ENCODE measurements around the gene CAB39L.
"Not testable (repeated sequence)": the region's sequence is repeated elsewhere in the genome, so short reads cannot be mapped to it uniquely, and the experiment has no call there.

Gene CAB39L

GRCh38 chr13:49305792-49306425, 138.0 kb downstream of the CAB39L start:
- DNase-seq, result no peak

- DNase-seq, result no peak
These were observed 138.8 kb downstream of the CAB39L start for GRCh38 chr13:49304763-49305700.

GRCh38 chr13:49304356-49304755, 139.5 kb downstream of the CAB39L start:
- no peak for DNase-seq

DNA sequence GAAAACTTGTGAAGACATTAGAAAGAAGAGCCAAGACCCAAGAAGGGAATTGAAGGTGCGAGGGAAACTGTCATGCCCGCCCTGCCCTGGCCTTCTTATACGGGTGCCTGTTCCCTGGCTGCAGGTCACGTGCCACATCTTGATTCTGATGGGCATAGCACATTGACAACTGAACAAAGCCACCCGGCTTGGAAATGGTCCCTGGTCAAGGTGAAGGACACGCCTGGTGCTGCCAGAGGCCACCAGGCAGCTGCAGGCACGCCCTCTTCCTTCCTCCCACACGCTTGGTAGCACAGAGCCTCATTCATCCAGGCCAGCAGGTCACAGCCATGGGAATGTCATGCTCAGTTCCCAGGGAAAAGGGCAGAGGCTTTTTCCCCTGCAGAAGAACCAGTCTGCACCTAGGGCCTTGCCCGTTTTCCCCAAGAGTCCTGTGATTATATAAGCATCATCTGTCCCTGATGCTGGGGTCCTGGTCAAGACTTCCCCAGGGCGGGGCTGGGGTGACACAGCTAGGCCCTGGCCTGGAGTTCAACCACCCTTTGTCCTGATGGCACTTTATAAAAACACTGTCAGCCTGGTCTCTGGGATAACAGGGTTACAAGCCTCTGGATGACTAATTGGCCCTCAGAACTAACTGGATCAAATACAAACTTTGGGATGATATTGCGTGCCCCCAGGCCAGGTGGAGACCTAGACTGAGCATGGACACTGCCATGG, 140.2 kb downstream of the CAB39L start:
- peak; percentile 39 for DNase-seq

DNA sequence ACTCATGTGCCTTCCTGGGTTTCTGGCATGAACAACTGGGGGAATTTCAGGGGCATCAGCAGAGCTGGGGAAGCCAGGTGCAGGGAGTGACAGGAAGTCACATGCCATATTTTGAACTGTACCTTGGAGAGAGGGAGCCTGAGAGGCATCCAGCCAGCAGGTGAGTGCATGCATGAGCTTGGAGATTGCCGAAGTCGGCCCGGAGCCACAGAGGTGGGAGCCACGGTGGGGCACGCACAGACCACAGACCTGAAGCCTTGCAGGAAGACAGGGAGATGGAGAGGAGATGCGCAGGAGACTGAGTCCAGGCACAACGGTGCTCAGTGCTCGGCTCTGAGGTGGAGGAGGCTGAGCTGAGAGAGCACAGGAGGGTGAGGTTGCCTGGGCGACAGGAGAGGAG, 141.0 kb downstream of the CAB39L start:
- DNase-seq, result no peak

DNA sequence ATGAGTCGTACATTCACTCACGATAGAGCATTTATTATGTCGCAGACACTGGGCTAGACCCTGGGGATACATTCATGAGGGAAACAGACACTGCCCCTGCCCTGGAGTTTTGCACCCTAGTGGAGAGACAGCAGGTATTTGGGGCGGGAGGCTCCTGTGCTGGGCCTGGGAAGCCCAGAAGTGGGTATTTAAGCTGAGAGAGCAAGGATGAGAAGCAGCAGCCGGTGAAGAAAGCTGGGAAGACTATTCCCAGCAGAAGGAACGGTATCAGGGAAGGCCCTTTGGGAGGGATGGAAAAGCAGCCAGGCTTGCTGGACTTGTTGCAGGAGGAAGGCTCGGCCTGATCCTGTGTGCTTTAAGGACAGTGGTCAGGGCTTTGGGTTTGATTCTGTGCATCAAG, 141.6 kb downstream of the CAB39L start:
- DNase-seq, result no peak

DNA sequence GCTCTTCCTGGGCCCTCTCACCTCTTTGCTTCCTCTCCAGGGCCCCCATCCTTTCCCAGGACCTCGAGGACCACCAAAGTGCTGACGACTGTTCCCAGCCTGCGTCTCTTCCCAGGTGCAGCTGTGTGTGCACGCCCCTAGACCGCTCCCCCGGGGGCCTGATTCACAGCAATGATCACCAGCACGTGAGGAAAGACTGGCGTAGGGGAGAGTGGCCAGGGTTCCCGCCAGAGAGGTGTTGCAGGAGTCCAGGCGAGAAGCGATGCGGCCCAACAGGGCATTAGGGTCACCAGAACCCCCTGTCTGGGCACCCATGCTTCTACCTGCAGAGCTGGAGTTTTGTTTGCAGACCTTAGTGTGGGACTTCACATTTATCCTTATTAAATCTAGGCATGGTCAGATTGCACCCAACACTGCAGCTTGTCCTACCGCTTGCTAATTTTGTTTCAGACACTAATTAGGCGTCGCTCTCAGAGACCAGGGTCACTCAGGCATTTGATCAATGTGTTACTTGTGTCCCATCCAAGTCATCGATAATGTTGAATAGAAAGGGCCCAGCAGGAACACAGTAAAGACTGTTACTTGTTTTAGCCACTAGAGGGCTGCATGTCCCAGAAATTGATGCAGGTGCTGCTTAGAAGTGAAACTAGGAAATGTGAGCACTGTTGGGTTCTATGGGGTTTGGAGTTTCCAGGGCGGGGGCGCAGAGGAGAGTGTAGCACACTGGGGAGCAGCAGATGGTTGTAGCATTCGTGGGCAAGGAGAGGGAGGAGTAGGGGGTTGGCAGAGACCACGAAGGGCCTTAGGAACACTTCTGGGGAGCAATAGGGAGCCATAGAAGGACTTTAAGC, 142.9 kb downstream of the CAB39L start:
- peak; percentile 87 for DNase-seq

- no peak for DNase-seq
These were observed 143.6 kb downstream of the CAB39L start for GRCh38 chr13:49300276-49300675.

GRCh38 chr13:49298903-49299605, 144.8 kb downstream of the CAB39L start:
- peak; percentile 53 for DNase-seq

DNA sequence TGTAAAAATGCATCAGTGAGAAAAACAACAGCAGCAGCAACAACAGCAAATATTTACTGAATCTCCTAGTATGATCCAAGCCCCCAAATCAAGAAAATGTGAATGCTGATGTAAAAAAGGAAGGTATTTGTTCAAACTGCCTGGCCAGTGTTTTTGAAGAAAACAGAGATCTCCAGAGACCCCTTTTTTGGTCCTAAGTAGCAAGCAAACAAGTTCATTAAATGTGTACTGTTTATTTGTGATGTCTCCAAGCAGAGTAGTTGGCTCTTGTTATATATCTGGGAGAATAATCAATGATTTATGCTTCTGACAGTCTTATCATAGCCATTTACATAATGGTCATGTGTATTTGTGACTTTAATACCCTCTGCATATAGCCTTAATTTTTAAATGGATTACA, 145.4 kb downstream of the CAB39L start:
- no peak for DNase-seq

GRCh38 chr13:49297338-49297737, 146.5 kb downstream of the CAB39L start:
- no peak for DNase-seq

- no peak for DNase-seq
These were observed 147.2 kb downstream of the CAB39L start for GRCh38 chr13:49296659-49297058.

GRCh38 chr13:49295244-49295643, 148.6 kb downstream of the CAB39L start:
- DNase-seq, result no peak

DNA sequence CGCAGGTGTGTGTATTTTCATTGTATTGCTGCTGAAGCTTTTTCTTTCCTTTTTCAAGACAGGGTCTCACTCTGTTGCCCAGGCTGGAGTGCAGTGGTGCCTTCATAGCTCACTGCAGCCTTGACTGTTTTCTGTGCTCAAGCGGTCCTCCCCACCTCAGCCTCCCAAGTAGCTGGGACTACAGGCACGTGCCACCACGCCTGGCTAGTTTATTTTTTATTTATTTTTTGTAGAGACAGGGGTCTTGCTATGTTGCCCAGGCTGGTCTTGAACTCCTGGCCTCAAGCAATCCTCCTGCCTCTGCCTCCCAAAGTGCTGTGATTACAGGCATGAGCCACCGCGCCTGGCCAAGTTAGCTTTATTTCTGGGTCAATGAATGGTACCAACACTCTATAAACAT, 149.1 kb downstream of the CAB39L start:
- DNase-seq, result not testable (repeated sequence)

DNA sequence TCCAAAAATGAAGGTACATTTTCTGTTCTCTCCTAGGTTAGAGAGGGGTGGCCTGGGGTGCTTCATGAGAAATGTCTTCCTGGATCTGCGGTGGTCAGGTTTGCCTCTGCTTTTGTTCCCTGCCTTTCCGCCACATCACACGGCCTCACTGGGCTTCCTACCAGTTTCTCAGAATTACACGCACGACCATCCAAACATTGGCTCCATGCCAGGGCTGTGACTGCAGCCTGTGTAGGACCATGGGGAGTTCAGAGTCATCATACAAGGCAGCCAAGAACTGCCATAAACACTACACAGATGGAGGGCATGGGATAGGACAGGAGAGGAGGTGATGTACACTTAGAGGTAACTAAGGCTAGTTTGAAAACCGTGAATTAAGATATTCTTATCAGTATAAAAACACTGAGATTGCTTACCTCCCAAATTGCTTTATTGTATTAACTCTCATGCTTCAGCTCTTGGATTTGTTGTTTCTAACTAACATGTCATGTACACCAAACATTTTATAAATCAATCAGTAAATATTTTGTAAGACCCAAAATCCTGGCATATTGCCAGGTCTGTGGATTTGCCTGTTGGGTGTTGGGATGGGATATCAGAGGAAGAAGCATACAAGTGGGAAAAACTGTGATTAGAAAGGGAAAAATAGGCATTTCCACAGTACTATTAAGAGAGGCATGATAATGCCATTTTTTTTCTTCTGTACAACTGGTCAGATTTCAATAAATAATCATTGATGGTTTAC, 150.9 kb downstream of the CAB39L start:
- peak; percentile 49 for DNase-seq

- no peak for DNase-seq
These were observed 155.4 kb downstream of the CAB39L start for GRCh38 chr13:49288458-49288857.

- DNase-seq, result no peak
These were observed 155.9 kb downstream of the CAB39L start for GRCh38 chr13:49287995-49288394.

DNA sequence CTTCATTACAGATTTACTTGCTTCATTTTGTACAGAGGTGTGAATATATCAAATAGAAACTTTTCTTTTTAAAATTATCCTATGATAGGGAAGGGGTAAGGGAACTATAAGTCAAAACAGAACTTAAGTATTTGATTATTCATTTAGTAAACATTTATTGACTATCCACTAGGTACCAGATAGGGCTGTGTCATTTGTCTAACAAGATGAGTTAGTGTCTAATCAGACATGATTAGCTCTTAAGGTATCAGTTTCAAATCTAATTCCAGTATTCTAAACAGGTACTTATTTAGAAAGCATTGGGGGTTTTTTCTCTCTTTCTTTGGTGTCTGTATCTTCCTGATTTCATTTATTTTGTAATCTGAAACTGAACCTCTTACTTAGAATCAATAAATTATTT, 164.0 kb downstream of the CAB39L start:
- no peak for DNase-seq

- DNase-seq, result no peak
These were observed 164.8 kb downstream of the CAB39L start for GRCh38 chr13:49279112-49279511.

DNA sequence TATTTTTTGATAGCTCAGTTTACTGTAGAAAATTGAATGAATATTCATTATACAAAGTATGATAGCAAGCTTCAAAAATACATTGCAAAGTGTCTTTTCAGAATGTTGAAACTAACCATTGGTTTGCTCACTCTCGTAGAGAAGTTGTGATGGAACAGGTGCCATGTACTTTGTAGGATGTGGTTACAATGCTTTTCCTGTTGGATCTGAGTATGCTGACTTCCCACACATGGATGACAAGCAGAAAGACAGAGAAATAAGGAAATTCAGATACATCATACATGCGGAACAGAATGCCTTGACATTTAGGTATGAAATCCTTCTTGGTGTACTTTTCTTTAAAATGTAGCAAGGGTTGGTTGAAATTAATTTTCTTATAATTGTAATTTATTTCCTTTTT, 165.7 kb downstream of the CAB39L start:
- no peak for DNase-seq

DNA sequence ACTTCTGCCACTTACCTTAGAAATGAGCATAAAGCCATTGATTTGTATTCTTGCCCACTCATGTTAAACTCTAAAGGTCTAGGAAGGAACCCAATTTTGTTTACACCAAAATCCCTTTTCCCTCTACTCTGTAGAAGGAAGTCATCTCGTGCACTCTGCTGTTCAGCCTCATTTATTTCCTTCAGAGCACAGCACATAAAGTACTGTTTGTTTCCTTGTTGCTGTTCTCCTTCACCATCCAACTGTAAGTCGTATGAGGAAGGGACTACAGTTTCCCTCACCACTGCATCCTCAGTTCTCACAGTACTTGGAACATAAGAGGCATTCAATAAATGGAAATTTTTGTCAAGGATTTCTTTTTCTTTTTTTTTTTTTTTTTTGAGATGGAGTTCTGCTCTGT, 171.6 kb downstream of the CAB39L start:
- DNase-seq, result no peak

Data from midbrain (tissue), 1 donor.